NOMO-1 (cell line): ENCODE measurements around the gene COG4.
"Not testable (repeated sequence)": the region's sequence is repeated elsewhere in the genome, so short reads cannot be mapped to it uniquely, and the experiment has no call there.

Source experiments
- DNase-seq, 2 experiments: peaks; one replicate each; lab custom pipeline; 2025; ENCODE audit not compliant: unreplicated experiment in 2 of 2; lab: John Stamatoyannopoulos, UW

The COG4 gene

DNA sequence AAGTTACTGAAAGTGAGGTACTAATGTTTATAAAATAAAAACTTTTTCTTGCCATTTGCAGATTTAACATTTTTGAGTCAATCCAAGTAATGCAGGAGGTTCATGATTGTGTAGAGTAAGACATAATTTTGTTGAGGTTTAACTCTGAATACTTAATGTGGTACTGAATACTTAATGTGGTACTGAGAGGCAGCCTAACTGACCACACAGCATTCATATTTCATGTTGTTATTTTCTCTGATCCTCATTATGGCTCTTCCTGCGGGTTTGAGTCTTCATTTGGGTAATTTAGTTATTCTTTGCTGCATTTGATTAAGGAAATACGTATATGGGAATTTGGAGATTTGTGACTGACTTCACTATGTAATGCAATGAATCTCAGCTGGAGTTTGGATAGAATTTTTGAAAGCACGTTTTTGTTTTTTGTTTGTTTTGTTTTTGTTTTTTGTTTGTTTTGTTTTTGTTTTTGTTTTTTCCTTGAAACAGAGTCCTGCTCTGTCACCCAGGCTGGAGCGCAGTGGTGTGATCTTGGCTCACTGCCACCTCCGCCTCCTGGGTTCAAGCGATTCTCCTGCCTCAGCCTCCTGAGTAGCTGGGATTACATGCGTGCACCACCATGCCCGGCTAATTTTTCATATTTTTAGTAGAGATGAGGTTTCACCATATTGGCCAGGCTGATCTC, 4.1 kb upstream of the COG4 start:
- DNase-seq = no peak

GRCh38 chr16:70526403-70526802, 3.0 kb upstream of the COG4 start:
- DNase-seq = no peak

DNA sequence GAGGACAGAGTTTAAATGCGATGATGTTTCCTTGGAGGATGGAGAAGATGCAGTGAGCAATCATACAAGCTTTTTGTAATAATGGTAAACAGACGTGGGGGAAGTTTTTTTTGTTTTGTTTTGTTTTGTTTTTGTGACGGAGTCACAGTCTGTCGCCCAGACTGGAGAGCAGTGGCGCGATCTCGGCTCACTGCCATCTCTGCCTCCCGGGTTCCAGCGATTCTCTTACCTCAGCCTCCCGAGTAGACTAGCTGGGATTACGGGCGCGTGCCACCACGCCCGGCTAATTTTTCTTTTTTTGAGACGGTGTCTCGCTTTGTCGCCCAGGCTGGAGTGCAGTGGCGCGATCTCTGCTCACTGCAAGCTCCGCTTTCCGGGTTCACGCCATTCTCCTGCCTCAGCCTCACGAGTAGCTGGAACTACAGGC, 1.1 kb upstream of the COG4 start:
- not testable (repeated sequence) for DNase-seq

DNA sequence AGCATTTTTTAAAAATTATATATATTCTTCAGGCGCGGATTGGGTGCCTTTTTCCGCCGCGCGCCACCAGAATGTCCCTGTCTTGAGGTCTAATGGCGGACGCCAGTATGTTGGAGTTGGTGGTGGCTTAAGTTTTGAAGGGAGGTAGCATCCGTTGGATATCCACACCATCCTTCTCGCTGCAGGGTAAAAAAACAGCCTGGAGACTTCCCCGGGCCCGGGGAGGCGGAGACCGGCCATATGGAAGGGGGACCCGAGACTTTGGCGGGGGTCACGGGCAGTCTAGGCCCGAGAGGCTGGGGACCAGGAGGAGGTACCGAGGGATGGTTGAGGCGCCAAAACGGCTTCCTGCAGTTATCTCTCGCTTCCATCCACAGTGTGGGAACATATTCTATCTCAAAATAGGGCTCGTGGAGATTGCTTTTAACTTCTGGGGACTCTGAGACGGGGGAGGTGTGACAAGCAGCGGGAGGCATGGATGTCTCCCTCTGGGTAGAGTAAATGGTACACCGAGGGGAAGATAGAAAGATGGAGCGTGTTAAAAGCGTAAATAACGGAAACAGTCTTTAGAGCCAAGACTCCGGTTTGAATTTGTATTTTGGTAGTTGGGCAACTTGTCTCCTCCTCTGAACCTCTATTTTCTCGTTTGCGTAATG, 517 bp upstream of the COG4 start, which contains the start of gene SF3B3:
Gene SF3B3, plus strand, starts transcription at position 74 of the 656 bp plus-strand sequence. CDS start 2,841 bp downstream, outside the sequence.
- peak; percentile 18 to 86 for DNase-seq

DNA sequence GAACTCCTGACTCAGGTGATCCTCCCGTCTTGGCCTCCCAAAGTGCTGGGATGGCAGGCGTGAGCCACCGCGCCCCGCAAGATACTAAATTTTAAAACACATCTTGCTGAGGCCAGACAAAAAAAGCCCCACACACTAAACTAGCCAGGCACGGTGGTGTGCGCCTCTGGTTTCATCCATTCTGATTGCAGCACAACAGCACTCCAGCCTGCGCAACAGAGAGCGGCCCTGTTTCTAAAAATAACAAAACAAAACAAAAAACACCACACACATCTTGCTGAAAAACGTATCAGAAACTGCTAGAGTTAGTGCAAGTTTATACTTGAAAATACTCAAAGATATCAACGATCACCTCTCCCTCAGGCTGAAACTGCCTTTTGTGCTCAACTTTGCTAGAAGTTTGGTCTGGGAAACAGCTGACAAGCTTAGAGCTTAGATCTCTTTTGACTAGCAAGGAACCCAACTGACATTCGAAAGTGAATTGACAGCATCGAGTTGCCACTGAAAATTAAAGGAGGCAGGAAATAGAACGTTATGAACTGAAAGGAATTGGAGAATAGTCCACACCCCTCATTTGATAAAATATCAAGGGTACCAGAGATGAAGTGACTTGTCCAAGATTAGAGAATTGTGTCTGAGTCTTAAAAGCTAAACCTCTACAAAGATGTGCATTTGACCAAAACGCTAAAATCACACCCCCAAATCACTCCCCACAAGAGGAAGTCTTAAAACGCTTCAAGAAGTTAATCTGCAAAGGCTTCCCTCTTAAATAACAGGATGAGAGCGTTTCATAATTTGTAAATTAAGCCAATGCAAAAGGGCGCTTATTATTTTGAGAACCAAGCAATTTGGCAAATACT, 908 bp downstream of the COG4 start:
- DNase-seq = peak; percentile 24 to 52

DNA sequence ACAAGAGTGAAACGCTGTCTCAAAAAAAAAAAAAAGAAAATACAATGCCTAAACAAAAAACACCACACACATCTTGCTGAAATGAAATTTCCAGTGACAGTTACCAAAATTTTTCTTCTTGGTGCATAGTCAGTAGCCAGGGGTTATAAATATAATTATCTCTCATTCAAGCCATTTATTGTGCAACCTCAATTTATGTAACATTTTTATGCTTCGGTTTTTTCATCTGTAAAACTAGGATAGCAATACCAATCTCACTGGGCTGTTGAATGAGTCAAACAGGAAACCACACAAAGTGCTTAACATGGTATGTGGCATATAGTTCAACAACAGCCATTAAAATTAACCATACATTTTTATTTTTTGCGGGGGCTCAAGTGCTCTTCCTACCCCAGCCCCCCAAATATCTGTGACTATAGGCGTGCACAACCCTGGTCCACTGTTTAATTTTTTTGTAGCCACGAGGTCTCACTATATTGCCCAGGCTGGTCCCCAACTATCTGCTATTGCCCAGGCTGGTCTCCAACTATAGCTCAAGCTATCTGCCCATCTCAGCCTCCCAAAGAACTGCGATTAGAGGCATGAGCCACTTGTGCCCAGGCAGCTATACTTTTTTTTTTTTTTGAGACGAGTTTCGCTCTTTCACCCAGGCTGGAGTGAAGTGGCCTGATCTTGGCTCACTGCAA, 2.6 kb downstream of the COG4 start:
- peak; percentile 51 to 92 for DNase-seq

- no peak for DNase-seq
Measured at GRCh38 chr16:70512456-70512855, 10.9 kb downstream of the COG4 start.

- no peak for DNase-seq
Measured at GRCh38 chr16:70511833-70512232, 11.5 kb downstream of the COG4 start.

DNA sequence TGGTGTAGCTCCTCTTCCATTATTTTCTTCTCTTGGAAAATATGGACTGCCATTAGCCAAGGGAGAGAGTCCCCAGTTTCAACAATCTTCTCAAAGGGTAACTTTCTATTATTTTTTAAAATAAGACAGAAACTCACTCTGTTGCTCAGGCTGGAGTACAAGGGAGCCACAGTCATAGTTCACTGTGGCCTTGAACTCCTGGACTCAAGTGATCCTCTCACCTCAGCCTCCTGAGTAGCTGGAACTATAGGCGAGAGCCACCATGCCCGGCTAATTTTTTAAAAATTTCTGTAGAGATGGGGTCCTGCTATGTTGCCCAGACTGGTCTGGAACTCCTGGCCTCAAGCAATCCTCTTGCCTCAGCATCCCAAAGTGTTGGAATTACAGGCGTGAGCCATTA, 13.1 kb downstream of the COG4 start:
- no peak for DNase-seq

DNA sequence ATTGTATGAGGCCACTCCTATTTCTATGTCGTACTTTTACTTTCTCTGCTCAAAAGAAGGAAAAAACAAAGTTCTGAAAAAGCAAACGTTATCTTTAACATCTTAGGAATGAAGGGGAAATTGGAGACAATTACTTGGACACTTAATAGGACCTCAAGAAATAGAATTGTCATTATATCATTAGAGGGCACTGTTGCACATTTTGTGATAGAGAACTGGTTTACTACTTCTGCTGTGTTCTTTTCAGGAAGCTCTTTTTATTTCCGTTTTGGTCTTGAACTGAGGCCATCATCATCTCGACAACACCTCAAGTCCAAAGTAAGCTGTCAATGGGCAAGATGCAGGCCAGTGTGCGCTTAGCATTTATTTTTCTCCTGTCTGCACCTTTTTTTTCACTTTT, 14.6 kb downstream of the COG4 start:
- DNase-seq = peak in 1 of 2 experiments; percentile 68

- no peak for DNase-seq
Measured at GRCh38 chr16:70496513-70496912, 26.8 kb downstream of the COG4 start.

DNA sequence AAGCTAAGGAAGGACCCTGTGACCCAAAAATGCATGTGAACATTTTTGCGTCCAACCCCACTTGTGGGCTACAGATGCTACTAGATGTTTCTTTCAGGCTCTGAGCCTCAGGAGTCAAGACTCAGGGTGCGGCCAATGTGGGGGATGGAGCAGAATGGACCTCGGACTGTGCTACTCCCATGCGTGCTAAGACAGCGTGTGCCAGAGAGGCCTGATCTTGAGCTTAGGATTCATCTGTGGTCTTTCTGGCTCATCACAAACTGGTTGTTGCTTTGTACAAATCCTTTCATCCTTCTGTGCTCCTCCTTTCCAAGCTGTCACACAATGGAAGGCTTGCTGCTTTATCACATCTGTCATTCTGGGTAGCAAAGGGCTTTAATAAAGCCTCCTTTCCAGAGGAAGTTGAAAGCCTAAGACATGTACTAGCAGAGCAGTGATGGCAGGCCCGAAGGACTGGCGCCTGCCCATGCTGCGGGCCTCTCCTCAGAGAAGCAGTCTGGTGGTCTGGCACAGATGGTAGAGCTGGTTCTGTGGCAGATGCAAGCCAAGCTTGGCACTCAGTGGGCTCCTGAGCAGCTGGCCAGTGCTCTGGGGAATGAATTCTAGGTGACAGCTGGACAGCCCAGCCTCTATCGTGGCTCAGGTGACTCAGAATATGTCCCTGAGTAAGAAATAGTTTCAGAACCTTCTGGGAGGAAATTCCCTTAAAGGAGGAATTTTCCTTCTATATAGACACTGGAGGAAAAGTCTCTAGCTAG, 27.8 kb downstream of the COG4 start:
- DNase-seq = no peak

GRCh38 chr16:70494777-70495176, 28.6 kb downstream of the COG4 start:
- DNase-seq = no peak

DNA sequence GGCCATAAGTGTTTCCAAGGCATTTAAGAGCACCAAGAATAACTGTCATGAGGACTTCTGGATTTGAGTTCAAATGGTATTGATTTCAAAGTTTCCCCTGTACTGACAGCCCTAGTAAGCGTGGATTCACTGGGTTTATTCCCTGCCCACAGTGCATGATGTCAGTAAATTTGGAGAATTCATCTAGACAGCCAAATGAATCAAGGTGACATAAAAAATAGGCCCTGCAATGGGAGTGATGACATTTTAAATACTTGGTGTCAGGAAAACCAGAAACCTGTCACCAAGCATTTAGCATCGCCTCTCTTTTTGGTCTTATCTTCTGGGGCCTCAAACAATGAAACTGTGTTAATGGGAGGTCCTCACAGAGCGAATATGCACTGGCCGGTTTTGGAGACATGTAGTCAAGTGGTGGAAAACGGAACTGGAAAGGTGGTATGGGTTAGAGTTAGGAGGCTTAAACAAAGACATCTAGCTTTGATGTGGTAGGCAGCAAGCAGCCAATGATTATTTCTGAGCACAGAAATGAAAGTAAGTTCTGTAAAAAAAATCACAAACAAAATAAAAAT, 29.1 kb downstream of the COG4 start:
- no peak for DNase-seq

DNA sequence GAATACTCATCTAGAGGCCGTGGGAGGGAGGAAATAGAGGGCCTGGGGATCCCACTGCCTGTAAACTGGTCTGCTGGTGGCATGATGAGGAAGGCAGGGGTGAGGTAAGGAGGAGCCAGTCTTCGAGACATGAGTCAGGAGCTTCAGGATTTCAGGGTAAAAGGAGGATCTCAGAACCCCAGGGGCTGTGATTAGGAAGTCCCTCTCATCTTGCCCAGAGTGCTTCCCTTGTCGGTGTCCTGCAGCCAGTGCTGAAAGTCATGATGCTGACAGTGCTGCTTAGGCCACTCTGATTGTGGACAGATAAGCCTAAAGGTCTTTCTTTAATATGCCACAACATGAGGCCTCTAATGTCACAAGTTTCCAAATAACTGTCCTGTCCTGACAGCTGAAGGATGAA, 29.6 kb downstream of the COG4 start:
- DNase-seq = no peak

DNA sequence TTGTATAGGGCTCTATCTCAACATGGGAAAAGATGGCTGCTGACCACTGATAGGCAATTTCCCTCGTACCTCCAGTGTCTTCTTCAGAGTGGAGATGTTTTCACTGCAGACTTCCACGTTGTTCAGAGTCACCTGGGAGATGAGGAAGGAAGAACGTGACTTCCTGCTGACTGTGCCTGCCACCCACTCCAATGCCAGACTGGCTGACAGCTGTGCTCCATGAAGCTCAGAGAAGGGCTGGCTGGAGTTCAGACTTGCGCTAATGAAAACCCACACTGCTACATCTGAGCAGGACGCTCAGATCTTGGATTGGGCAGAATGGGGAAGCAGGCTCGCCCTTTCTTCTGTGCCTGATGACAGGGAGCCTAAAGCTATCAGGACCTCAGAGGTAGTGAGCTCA, 33.1 kb downstream of the COG4 start:
- no peak for DNase-seq

DNA sequence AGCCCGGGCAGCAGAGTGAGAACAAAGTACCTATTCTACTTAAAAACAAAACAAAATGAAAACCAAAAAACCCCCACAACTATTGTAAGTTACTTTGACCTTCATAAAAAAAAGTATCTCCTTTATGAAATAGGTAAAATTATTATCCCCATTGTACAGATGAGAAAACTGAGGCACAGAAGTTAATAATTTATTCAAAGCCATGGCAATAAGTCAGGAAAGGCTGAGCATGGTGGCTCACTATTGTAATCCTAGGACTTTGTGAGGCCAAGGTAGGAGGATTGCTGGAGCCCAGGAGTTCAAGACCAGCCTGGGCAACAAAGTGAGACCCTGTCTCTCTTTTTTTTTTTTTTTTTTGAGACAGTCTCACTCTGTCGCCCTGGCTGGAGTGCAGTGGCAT, 38.5 kb downstream of the COG4 start:
- DNase-seq = no peak

DNA sequence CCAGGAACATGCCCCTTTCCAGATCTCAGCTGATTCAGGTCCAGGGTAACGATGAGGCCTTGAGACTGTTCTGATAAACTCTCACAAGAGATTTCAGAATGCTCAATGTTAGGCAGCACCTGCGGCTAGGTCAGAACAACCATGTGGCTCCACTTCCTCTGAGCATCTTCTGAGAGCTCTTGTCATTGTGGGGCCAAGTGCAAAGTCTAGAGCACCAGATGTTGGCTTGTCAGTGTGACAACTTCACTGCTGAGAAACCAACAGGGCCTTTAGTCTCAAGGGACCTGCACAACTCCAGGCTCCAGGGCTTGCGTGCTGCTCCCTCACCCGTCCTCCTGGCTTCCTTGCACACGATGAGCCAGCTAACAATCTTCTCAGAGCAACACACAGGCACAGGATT, 39.9 kb downstream of the COG4 start:
- DNase-seq = no peak

GRCh38 chr16:70482624-70483023, 40.7 kb downstream of the COG4 start:
- DNase-seq = no peak
